Keratinocyte (primary cell): ENCODE measurements around the gene TBL2.

Experiments used
- EZH2 ChIP-seq: IDR thresholded peaks from one replicate; pipeline ENCODE4 v1.6.1; 2012; ENCODE audit warnings: inconsistent platforms, mild to moderate bottlenecking, low read length, moderate library complexity
- TF ChIP-seq, protein P1 (sequence below), 3 experiments: IDR thresholded peaks in 1 of 3; conservative IDR thresholded peaks in 1 of 3; optimal IDR thresholded peaks in 1 of 3; 2 replicates in 2 of 3; 3 replicates in 1 of 3; pipeline versions ENCODE3 to v1.5.1; 2011; ENCODE audit warnings: low read length in 3 of 3, mild to moderate bottlenecking in 3 of 3, moderate library complexity in 2 of 3, control low read depth in 1 of 3, inconsistent platforms in 1 of 3; ENCODE audit not compliant: insufficient read depth in 2 of 3; ENCODE audit errors: extremely low read depth in 1 of 3

GRCh38 chr7:73549176-73549575 lies 29.2 kb downstream of the TBL2 start:
- TF ChIP-seq, protein P1, sequence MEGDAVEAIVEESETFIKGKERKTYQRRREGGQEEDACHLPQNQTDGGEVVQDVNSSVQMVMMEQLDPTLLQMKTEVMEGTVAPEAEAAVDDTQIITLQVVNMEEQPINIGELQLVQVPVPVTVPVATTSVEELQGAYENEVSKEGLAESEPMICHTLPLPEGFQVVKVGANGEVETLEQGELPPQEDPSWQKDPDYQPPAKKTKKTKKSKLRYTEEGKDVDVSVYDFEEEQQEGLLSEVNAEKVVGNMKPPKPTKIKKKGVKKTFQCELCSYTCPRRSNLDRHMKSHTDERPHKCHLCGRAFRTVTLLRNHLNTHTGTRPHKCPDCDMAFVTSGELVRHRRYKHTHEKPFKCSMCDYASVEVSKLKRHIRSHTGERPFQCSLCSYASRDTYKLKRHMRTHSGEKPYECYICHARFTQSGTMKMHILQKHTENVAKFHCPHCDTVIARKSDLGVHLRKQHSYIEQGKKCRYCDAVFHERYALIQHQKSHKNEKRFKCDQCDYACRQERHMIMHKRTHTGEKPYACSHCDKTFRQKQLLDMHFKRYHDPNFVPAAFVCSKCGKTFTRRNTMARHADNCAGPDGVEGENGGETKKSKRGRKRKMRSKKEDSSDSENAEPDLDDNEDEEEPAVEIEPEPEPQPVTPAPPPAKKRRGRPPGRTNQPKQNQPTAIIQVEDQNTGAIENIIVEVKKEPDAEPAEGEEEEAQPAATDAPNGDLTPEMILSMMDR (optimal IDR thresholded peaks at IDR 0.05 in 1 of 3, IDR thresholded peaks at IDR 0.05 in 1 of 3, conservative IDR thresholded peaks at IDR 0.05 in 1 of 3; ENCODE audit: extremely low read depth in 1 of 3, insufficient read depth in 2 of 3, low read length in 3 of 3): no peak
- no peak for TF ChIP-seq EZH2
